ENCODE data around the gene NFIA. TPM values are rescaled to one million over a fixed set of nuclear protein-coding genes. Genes with fewer than 3 reads are reported as not detected.
A peak's percentile ranks its signal among the peaks of the same experiment; 100 is the strongest.

The NFIA gene
- polyA plus RNA-seq, 4 donors = 1.6 to 9.7 (median 4.9) TPM

GRCh38 chr1:61482170-61482734 lies 399.9 kb downstream of the NFIA start:
- Histone ChIP-seq H3K4me3 (ENCODE audit: low read depth in 1 of 3, low read length in 3 of 3) (no peak overlapping the region), H3K36me3 (ENCODE audit: control insufficient read depth in 3 of 3, insufficient read depth in 2 of 3, low read depth in 1 of 3, low read length in 3 of 3) (no peaks in the 10 kb centered on the region), H3K27me3 (ENCODE audit: control insufficient read depth in 3 of 3, insufficient read depth in 3 of 3, low read length in 3 of 3) (peaks cover 0 to 3% (median 0%) of the 10 kb centered on the region in 3 donors), H3K4me1 (ENCODE audit: control insufficient read depth in 3 of 3, insufficient read depth in 2 of 3, low read depth in 1 of 3, low read length in 2 of 3) (no peaks in the 10 kb centered on the region), H3K9me3 (ENCODE audit: control insufficient read depth in 2 of 2, insufficient read depth in 1 of 2, low read depth in 1 of 2, low read length in 1 of 2) (no peaks in the 10 kb centered on the region), H3K27ac (ENCODE audit: low read depth in 1 of 3, low read length in 2 of 3) (no peak overlapping the region)
- 71 to 84% (median 71%) methylated on average over 7 of the region's 7 CpGs for WGBS, 3 donors
- no peak for FAIRE-seq
- no peak for DNase-seq

DNA sequence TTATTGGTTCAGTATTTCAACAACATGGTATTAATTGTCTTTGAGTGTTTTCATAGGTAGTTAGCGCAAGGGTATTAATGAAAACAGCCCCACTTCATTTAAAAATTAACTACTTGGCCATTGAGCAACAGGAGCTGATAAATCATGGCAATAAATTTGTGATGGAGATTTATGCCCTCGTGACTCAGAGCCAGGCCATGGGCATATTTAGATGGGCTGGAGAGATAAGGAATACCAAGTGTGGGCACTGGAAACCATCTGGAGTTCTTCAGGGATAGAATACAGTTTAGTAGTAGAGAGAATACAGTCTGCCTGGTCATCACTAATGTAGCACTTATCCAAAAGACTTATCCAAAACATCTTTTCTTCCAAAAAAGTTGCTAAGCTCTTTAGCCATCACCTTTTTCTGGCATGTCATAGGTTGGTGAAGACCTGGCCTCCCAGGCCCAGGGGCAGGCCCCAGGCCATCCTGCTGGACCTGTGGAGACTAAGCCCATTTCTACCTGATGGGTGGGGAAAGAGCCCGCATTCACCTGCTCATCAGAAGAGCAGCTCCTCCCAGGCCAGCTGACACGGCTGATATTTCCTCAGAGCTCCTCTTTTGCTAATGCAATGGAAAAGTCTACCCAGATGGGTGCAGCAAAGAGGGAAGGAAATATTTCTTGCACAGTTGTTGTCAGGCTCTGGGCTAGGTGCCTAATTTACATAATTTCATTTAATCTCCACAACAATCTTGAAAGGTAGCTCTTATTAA lies 404.6 kb downstream of the NFIA start:
- Histone ChIP-seq H3K4me1 (ENCODE audit: control insufficient read depth in 3 of 3, insufficient read depth in 2 of 3, low read depth in 1 of 3, low read length in 2 of 3) (no peaks in the 10 kb centered on the region), H3K27ac (ENCODE audit: low read depth in 1 of 3, low read length in 2 of 3) (no peak overlapping the region), H3K4me3 (ENCODE audit: low read depth in 1 of 3, low read length in 3 of 3) (no peak overlapping the region), H3K27me3 (ENCODE audit: control insufficient read depth in 3 of 3, insufficient read depth in 3 of 3, low read length in 3 of 3) (peaks cover 0 to 3% (median 0%) of the 10 kb centered on the region in 3 donors), H3K36me3 (ENCODE audit: control insufficient read depth in 3 of 3, insufficient read depth in 2 of 3, low read depth in 1 of 3, low read length in 3 of 3) (no peaks in the 10 kb centered on the region), H3K9me3 (ENCODE audit: control insufficient read depth in 2 of 2, insufficient read depth in 1 of 2, low read depth in 1 of 2, low read length in 1 of 2) (no peaks in the 10 kb centered on the region)
- DNase-seq (peak in 1 of 2 donors; percentile 36), FAIRE-seq (no peak)
- 48 to 70% (median 62%) methylated on average over 4 of the region's 4 CpGs for WGBS, 3 donors

DNA sequence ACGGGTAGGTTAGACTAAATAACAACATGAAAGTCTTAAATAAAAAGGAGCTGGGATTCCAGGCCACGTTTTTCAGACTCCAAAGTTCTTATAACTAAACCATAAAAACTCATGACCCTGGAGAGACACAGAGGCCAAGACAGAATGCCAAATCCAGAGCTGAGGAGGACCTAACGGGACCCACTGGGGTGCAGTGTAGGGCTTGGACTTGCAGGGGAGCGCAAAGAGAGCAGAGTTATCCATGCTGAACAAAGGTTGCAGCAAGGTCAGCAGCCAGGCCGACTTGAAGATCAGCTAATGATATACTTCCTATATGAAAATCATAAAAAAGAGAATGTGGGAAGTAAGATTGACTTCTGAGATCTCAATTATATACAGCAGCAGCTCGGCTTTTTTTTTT lies 405.4 kb downstream of the NFIA start:
- DNase-seq (no peak), FAIRE-seq (no peak)
- Histone ChIP-seq H3K27me3 (ENCODE audit: control insufficient read depth in 3 of 3, insufficient read depth in 3 of 3, low read length in 3 of 3) (peaks cover 0 to 3% (median 0%) of the 10 kb centered on the region in 3 donors), H3K36me3 (ENCODE audit: control insufficient read depth in 3 of 3, insufficient read depth in 2 of 3, low read depth in 1 of 3, low read length in 3 of 3) (no peaks in the 10 kb centered on the region), H3K9me3 (ENCODE audit: control insufficient read depth in 2 of 2, insufficient read depth in 1 of 2, low read depth in 1 of 2, low read length in 1 of 2) (no peaks in the 10 kb centered on the region), H3K27ac (ENCODE audit: low read depth in 1 of 3, low read length in 2 of 3) (no peak overlapping the region), H3K4me1 (ENCODE audit: control insufficient read depth in 3 of 3, insufficient read depth in 2 of 3, low read depth in 1 of 3, low read length in 2 of 3) (no peaks in the 10 kb centered on the region), H3K4me3 (ENCODE audit: low read depth in 1 of 3, low read length in 3 of 3) (no peak overlapping the region)
- WGBS, 3 donors = 45 to 56% (median 52%) methylated on average over 6 of the region's 6 CpGs

DNA sequence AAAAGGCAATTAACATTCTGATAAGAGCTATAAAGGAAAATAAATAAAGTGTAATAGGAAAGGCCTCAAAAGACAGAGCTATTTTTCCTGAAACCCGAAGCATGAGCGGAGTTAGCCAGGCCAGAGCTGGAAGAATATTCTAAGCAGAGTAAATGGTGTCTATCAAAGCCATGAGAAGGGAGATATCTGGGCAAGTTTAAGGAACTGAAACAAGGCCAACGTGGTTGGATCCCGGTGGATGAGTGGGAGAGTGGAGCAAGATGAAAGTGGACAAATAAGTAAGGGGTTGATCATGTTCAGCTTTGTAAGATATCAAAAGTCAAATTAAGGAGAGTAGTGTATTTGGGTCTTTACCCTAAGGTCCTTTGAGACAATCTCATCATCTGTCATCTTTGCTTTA lies 408.6 kb downstream of the NFIA start:
- Histone ChIP-seq H3K9me3 (ENCODE audit: control insufficient read depth in 2 of 2, insufficient read depth in 1 of 2, low read depth in 1 of 2, low read length in 1 of 2) (no peaks in the 10 kb centered on the region), H3K27me3 (ENCODE audit: control insufficient read depth in 3 of 3, insufficient read depth in 3 of 3, low read length in 3 of 3) (no peaks in the 10 kb centered on the region), H3K27ac (ENCODE audit: low read depth in 1 of 3, low read length in 2 of 3) (no peak overlapping the region), H3K4me1 (ENCODE audit: control insufficient read depth in 3 of 3, insufficient read depth in 2 of 3, low read depth in 1 of 3, low read length in 2 of 3) (no peaks in the 10 kb centered on the region), H3K4me3 (ENCODE audit: low read depth in 1 of 3, low read length in 3 of 3) (no peak overlapping the region), H3K36me3 (ENCODE audit: control insufficient read depth in 3 of 3, insufficient read depth in 2 of 3, low read depth in 1 of 3, low read length in 3 of 3) (no peaks in the 10 kb centered on the region)
- no peak for FAIRE-seq
- no peak for DNase-seq
- 67 to 83% (median 74%) methylated on average over 4 of the region's 4 CpGs for WGBS, 3 donors

DNA sequence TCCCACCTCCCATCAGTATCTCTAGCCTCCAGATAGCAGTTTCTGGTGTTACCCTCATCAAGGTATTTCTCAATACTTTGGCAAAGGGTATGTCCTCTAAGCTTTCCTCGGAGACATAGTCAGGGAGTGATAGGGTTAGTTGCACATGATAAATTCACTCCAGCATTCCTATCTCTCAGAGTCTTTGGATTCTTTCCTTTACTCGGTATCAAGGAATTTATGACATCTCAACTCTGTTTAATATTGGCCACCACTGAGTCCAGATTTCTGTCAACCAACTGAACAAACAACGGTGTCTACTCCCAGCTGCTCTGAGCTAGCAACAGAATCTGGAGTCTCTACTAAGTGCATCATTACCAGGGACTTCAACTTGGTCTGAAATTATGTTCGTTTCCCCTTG lies 409.1 kb downstream of the NFIA start:
- DNase-seq = no peak
- Histone ChIP-seq H3K9me3 (ENCODE audit: control insufficient read depth in 2 of 2, insufficient read depth in 1 of 2, low read depth in 1 of 2, low read length in 1 of 2) (no peaks in the 10 kb centered on the region), H3K4me1 (ENCODE audit: control insufficient read depth in 3 of 3, insufficient read depth in 2 of 3, low read depth in 1 of 3, low read length in 2 of 3) (no peaks in the 10 kb centered on the region), H3K4me3 (ENCODE audit: low read depth in 1 of 3, low read length in 3 of 3) (no peak overlapping the region), H3K27me3 (ENCODE audit: control insufficient read depth in 3 of 3, insufficient read depth in 3 of 3, low read length in 3 of 3) (no peaks in the 10 kb centered on the region), H3K27ac (ENCODE audit: low read depth in 1 of 3, low read length in 2 of 3) (no peak overlapping the region), H3K36me3 (ENCODE audit: control insufficient read depth in 3 of 3, insufficient read depth in 2 of 3, low read depth in 1 of 3, low read length in 3 of 3) (no peaks in the 10 kb centered on the region)
- no peak for FAIRE-seq
- 49 to 55% (median 52%) methylated on average over 4 of the region's 4 CpGs for WGBS, 3 donors

GRCh38 chr1:61494000-61494399 lies 411.6 kb downstream of the NFIA start:
- Histone ChIP-seq H3K4me1 (ENCODE audit: control insufficient read depth in 3 of 3, insufficient read depth in 2 of 3, low read depth in 1 of 3, low read length in 2 of 3) (no peaks in the 10 kb centered on the region), H3K9me3 (ENCODE audit: control insufficient read depth in 2 of 2, insufficient read depth in 1 of 2, low read depth in 1 of 2, low read length in 1 of 2) (no peaks in the 10 kb centered on the region), H3K4me3 (ENCODE audit: low read depth in 1 of 3, low read length in 3 of 3) (no peak overlapping the region), H3K27me3 (ENCODE audit: control insufficient read depth in 3 of 3, insufficient read depth in 3 of 3, low read length in 3 of 3) (no peaks in the 10 kb centered on the region), H3K27ac (ENCODE audit: low read depth in 1 of 3, low read length in 2 of 3) (no peak overlapping the region), H3K36me3 (ENCODE audit: control insufficient read depth in 3 of 3, insufficient read depth in 2 of 3, low read depth in 1 of 3, low read length in 3 of 3) (no peaks in the 10 kb centered on the region)
- DNase-seq (no peak), FAIRE-seq (no peak)
- 84 to 89% (median 87%) methylated on average over 3 of the region's 3 CpGs for WGBS, 3 donors

- H3K36me3 ChIP-seq (ENCODE audit: control insufficient read depth in 3 of 3, insufficient read depth in 2 of 3, low read depth in 1 of 3, low read length in 3 of 3) = no peaks in the 10 kb centered on the region
- FAIRE-seq (no peak), DNase-seq (no peak)
- WGBS, 3 donors = 40 to 58% (median 49%) methylated on average over 4 of the region's 4 CpGs
- H3K4me3 ChIP-seq (ENCODE audit: low read depth in 1 of 3, low read length in 3 of 3) = no peak overlapping the region
- H3K27ac ChIP-seq (ENCODE audit: low read depth in 1 of 3, low read length in 2 of 3) = no peak overlapping the region
- H3K27me3 ChIP-seq (ENCODE audit: control insufficient read depth in 3 of 3, insufficient read depth in 3 of 3, low read length in 3 of 3) = no peaks in the 10 kb centered on the region
- no peaks in the 10 kb centered on the region for H3K9me3 ChIP-seq (ENCODE audit: control insufficient read depth in 2 of 2, insufficient read depth in 1 of 2, low read depth in 1 of 2, low read length in 1 of 2)
- H3K4me1 ChIP-seq (ENCODE audit: control insufficient read depth in 3 of 3, insufficient read depth in 2 of 3, low read depth in 1 of 3, low read length in 2 of 3) = no peaks in the 10 kb centered on the region
Observed at GRCh38 chr1:61496501-61496900, 414.1 kb downstream of the NFIA start.

GRCh38 chr1:61497013-61497412 lies 414.7 kb downstream of the NFIA start:
- WGBS, 3 donors = 93 to 98% (median 97%) methylated on average over 3 of the region's 3 CpGs
- DNase-seq (no peak), FAIRE-seq (no peak)
- Histone ChIP-seq H3K27me3 (ENCODE audit: control insufficient read depth in 3 of 3, insufficient read depth in 3 of 3, low read length in 3 of 3) (no peaks in the 10 kb centered on the region), H3K4me3 (ENCODE audit: low read depth in 1 of 3, low read length in 3 of 3) (no peak overlapping the region), H3K27ac (ENCODE audit: low read depth in 1 of 3, low read length in 2 of 3) (no peak overlapping the region), H3K36me3 (ENCODE audit: control insufficient read depth in 3 of 3, insufficient read depth in 2 of 3, low read depth in 1 of 3, low read length in 3 of 3) (no peaks in the 10 kb centered on the region), H3K4me1 (ENCODE audit: control insufficient read depth in 3 of 3, insufficient read depth in 2 of 3, low read depth in 1 of 3, low read length in 2 of 3) (no peaks in the 10 kb centered on the region), H3K9me3 (ENCODE audit: control insufficient read depth in 2 of 2, insufficient read depth in 1 of 2, low read depth in 1 of 2, low read length in 1 of 2) (no peaks in the 10 kb centered on the region)

DNA sequence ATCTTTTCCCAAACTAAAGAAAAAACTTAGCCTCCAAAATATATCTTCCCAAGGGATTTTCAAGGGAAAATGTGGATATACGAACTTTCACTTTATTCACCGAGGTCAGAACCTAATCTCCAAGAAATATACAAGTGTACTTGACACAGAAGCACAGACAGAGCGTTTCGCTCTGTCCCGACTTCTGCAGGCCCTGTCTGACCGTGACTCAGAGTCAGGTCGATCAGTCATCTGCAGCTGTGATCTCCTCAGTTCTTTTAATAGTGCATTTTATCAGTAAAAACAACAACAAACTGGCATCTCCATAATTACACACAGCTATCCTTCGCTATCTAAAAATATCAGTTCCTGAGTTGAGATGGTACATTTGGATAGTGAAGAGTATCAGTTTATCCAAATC lies 416.0 kb downstream of the NFIA start:
- 85 to 94% (median 92%) methylated on average over 8 of the region's 8 CpGs for WGBS, 3 donors
- Histone ChIP-seq H3K4me3 (ENCODE audit: low read depth in 1 of 3, low read length in 3 of 3) (no peak overlapping the region), H3K27ac (ENCODE audit: low read depth in 1 of 3, low read length in 2 of 3) (no peak overlapping the region), H3K36me3 (ENCODE audit: control insufficient read depth in 3 of 3, insufficient read depth in 2 of 3, low read depth in 1 of 3, low read length in 3 of 3) (no peaks in the 10 kb centered on the region), H3K4me1 (ENCODE audit: control insufficient read depth in 3 of 3, insufficient read depth in 2 of 3, low read depth in 1 of 3, low read length in 2 of 3) (no peaks in the 10 kb centered on the region), H3K27me3 (ENCODE audit: control insufficient read depth in 3 of 3, insufficient read depth in 3 of 3, low read length in 3 of 3) (no peaks in the 10 kb centered on the region), H3K9me3 (ENCODE audit: control insufficient read depth in 2 of 2, insufficient read depth in 1 of 2, low read depth in 1 of 2, low read length in 1 of 2) (no peaks in the 10 kb centered on the region)
- no peak for DNase-seq
- no peak for FAIRE-seq

Data from small intestine (tissue), 7 donors.